GM12864 (cell line): ENCODE data around the gene PCP2.

Experiments
- DNase-seq: peaks from one replicate; pipeline ENCODE4 v3.0.0-alpha.2; 2011; ENCODE audit warnings: low read depth
- H3K4me3 ChIP-seq: 2 replicates; pipeline ENCODE4 v1.5.1; 2011; ENCODE audit warnings: mild to moderate bottlenecking, low read depth, low read length, control low read depth
- TF ChIP-seq, protein P1 (sequence below): IDR thresholded peaks from 2 replicates; pipeline ENCODE4 v1.5.1; 2011; ENCODE audit warnings: low read depth, mild to moderate bottlenecking, moderate library complexity, low read length, control low read depth, inconsistent platforms; ENCODE audit errors: missing control alignments

The PCP2 gene

DNA sequence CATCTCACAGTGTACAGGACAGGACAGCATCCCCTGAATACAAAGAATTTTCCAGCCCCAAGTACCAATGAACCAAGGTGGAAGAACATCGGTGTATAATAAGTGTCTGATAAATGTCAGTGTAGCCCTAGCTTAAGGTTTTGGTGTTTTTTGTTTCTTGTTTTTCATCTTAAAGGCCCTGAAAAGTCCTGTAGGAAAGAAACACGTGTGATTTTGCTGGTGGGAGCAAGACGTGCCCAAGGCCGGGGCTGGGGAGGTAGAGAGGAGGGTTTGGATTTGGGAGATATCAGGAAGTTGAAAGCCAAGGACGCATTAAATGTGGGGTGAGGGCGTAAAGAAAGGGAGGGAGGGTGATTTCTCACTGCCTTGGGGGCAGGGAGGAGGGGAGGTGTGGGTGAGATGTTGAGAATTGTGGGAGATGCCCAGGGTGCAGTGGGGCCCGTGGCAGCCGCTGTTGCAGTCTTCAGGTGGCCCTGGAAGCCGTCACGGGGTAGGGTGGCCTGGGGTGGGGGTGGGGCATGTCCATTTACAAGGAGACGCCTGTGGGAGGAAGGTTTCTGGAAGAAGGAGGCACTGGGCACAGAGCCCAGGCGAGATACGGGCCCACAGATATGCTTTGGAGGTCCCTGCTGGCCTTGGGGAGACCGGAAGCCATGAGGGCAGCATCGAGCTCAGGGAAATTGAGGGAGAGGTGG, 31.1 kb downstream of the PCP2 start:
- DNase-seq: no peak

DNA sequence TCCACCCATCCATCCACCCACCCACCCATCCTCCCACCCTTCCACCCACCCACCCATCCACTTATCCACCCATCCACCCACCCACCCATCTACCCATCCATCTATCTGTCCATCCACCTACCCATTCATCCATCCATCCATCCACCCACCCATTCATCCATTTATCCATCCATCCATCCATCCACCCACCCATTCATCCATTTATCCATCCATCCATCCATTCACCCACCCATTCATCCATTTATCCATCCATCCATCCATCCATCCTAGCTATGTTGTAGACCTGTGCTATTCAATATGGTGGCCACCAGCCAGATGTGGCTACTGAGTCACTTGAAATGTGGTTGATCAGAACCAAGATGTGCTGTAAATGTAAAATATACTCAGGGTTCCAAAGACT, 32.8 kb downstream of the PCP2 start:
- TF ChIP-seq, protein P1, sequence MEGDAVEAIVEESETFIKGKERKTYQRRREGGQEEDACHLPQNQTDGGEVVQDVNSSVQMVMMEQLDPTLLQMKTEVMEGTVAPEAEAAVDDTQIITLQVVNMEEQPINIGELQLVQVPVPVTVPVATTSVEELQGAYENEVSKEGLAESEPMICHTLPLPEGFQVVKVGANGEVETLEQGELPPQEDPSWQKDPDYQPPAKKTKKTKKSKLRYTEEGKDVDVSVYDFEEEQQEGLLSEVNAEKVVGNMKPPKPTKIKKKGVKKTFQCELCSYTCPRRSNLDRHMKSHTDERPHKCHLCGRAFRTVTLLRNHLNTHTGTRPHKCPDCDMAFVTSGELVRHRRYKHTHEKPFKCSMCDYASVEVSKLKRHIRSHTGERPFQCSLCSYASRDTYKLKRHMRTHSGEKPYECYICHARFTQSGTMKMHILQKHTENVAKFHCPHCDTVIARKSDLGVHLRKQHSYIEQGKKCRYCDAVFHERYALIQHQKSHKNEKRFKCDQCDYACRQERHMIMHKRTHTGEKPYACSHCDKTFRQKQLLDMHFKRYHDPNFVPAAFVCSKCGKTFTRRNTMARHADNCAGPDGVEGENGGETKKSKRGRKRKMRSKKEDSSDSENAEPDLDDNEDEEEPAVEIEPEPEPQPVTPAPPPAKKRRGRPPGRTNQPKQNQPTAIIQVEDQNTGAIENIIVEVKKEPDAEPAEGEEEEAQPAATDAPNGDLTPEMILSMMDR: no peak
- no peak overlapping the region for H3K4me3 ChIP-seq
- no peak for DNase-seq

More for the DNA sequence above, 31.1 kb downstream of the PCP2 start:
- H3K4me3 ChIP-seq: no peak overlapping the region
- TF ChIP-seq, protein P1: no peak

DNA sequence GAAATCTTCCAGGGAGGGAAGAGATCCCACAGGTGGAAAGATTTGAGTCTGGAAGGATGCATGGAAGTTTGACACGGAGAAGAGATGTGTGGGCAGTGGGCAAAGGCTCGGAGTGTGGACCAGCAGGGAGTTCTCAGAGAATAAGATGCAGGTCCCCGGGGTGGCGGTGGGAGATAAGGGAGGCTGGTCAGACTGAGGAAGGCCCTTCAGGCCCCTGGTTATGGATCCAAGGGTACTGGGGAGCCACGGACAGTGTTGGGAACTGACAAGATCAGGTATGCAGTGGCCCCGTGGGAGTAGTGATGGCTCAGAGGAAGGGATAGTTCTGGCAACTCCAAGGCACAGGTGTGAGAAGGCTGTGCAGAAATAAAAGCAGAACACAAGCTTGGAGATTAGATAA, 35.3 kb downstream of the PCP2 start:
- TF ChIP-seq, protein P1: no peak
- H3K4me3 ChIP-seq: no peak overlapping the region

DNA sequence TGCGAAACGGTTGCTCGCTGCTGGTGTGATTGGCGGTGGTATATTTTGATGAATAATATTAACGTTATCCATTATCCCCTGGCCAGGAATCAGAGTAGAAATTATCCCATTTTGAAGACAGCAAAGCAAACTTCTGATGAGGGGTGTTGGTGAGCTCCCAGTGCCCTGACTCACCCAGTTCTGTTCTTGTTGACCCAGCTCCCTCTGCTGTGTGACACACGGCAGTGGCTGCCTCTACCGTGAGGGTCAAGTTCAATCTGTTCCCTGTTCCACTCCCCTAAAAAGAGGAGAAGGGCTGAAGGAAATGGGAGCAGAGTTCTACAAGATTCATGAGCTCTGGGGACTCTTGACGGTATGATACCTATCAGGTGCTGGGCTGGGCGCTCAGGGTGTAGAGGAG, 35.8 kb downstream of the PCP2 start:
- H3K4me3 ChIP-seq: no peak overlapping the region
- TF ChIP-seq, protein P1: no peak
- no peak for DNase-seq

More for the DNA sequence above, 35.3 kb downstream of the PCP2 start:
- no peak for DNase-seq

DNA sequence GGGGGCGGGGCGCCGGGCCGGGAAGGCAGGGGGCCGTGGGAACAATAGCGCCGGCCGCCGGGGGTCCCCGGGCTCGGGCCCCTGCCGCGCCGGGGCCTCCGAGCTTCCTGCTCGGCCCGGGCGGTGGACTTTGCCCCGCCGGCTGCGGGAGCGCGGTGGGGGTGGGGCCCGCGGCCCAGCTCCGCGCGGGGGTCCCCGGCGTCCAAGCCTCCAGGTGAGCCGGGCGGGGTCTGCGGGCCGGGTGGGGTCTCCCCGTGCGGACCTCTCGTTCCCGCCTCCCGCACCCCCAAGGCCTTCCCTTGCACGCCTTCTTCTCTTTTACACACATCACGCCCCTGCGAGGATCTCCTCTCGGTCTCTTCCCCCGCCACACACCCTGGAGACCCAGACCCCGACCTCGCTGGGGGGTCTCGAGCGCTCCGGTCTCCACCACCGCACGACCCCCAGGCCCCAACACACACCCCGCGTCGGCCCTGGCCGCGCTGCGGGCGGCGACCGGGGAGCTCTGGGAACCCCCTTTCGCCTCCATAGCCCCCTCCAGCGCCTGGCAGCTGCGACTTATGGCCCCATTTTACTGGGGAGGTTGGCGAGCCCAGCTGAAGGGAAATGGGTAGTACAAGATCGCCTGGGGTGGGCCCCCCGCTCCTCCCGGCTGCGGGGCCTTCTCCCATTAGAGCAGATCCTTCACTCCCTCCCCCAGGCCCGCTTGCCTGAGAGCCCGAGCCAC, 37.1 kb downstream of the PCP2 start:
- no peak for DNase-seq
- TF ChIP-seq, protein P1: no peak
- H3K4me3 ChIP-seq: peak overlapping the region; percentile 46

DNA sequence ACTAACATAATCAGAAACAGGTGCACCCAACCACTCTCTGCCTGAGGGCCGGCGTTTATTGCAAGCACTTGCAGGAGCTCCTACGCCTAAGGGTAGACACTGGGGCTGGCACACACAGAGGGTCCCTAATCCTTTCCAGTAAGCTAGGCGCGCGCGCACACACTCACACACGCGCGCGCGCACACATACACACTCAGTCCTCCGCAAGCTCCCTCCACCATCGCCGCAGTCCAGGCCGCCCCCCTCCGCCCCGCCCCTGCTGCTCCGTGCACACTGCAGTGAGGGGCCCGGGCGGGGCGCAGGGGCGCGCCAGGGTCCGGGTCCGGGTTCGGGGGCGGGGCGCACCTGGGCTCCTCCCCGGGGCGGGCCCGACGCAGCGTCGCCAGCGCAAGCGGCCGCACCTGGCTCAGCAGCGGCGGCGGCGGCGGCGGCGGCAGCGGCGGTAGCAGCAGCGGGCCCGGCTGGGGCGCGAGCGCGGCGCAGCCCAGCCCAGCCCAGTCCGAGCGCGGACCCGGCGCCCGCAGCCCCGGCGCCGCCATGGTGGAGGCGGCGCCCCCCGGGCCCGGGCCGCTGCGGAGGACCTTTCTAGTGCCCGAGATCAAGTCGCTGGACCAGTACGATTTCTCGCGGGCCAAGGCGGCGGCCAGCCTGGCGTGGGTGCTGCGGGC, 37.9 kb downstream of the PCP2 start, which contains the start of gene CAMSAP3:
TSS of gene CAMSAP3 (plus strand) at position 398 of the 668 bp plus-strand sequence. CDS start at position 538, 140 bp downstream.
- peak within 1 kb of the TSS; percentile 46 for H3K4me3 ChIP-seq
- TF ChIP-seq, protein P1: no peak
- no peak for DNase-seq
